Cardiac muscle cell (in vitro differentiated cells and primary cell): ENCODE results near the gene TRIM24. TPM values are rescaled to one million over a fixed set of nuclear protein-coding genes. Genes with fewer than 3 reads are reported as not detected.
"Not testable (repeated sequence)": the region's sequence is repeated elsewhere in the genome, so short reads cannot be mapped to it uniquely, and the experiment has no call there.

Experiments used
- DNase-seq, 2 donors: peaks; one replicate each; pipeline versions ENCODE4 v3.0.0 to v3.0.0-alpha.2; 2010 to 2017; ENCODE audit warnings: low read depth in 1 of 2, low spot score in 1 of 2
- H3K27ac ChIP-seq: fragments of 200-600 bp; sonication (generic); 2 replicates; pipeline ENCODE4 v1.5.1; 2016
- H3K27me3 ChIP-seq: fragments of 200-600 bp; sonication (generic); 2 replicates; pipeline ENCODE4 v1.6.0; 2016; ENCODE audit warnings: control low read depth
- H3K36me3 ChIP-seq: fragments of 200-600 bp; sonication (generic); 2 replicates; pipeline ENCODE4 v1.5.1; 2016; ENCODE audit warnings: control low read depth
- H3K4me1 ChIP-seq: fragments of 200-600 bp; sonication (generic); 2 replicates; pipeline ENCODE4 v1.8.1; 2017; ENCODE audit warnings: low read depth, mild to moderate bottlenecking, mixed run types
- H3K4me3 ChIP-seq: fragments of 200-600 bp; sonication (generic); 2 replicates; pipeline ENCODE4 v1.5.1; 2016; ENCODE audit warnings: mild to moderate bottlenecking
- H3K9me3 ChIP-seq: fragments of 200-600 bp; sonication (generic); 2 replicates; pipeline ENCODE4 v1.5.1; 2017; ENCODE audit warnings: low read depth, mild to moderate bottlenecking, control low read depth
- polyA plus RNA-seq: library from polyadenylated mRNA; unstranded; fragments of >200 nt; fragmentation: Nextera tagmentation; extraction: Ambion mirVana; gene quantifications from 2 replicates; pipeline ENCODE4 v1.2.1, GENCODE V29; 2016
- total RNA-seq: library from RNA; depleted of rRNA; stranded (reverse); fragments of >200 nt; gene quantifications from 2 replicates; pipeline ENCODE4 v1.2.3, GENCODE V29; 2016
- TF ChIP-seq, protein P1 (sequence below): IDR thresholded peaks from 2 replicates; pipeline ENCODE4 v1.5.1; 2012; ENCODE audit warnings: low read depth, mild to moderate bottlenecking, low read length

TRIM24 gene
- total RNA-seq (79.5 and 99.2 TPM in 2 replicates), polyA plus RNA-seq (113 and 130 TPM in 2 replicates)

DNA sequence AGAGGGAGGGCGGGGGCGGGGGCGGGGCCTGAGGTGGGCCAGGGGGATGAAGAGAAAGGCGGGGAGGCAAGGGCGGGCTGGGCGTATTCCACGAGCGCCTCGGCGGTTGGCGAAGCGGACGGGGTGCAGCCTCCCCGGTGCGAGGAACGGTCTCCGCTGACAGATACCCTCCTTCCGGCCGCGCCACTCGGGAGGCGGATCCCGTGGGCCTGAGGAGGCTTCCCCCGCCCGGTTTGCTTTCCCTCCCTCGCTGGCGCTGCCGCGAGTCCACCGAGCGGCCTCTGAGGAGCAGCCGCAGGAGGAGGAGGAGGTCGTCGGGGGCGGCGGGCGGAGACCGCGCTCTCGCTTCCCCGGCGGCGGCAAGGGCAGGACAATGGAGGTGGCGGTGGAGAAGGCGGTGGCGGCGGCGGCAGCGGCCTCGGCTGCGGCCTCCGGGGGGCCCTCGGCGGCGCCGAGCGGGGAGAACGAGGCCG is at the start of gene TRIM24:
Gene TRIM24, plus strand, starts transcription at position 84 of the 473 bp plus-strand sequence. Its CDS starts 290 bp downstream, at position 374.
- no peaks in the 10 kb centered on the region for H3K27me3 ChIP-seq
- TF ChIP-seq, protein P1, sequence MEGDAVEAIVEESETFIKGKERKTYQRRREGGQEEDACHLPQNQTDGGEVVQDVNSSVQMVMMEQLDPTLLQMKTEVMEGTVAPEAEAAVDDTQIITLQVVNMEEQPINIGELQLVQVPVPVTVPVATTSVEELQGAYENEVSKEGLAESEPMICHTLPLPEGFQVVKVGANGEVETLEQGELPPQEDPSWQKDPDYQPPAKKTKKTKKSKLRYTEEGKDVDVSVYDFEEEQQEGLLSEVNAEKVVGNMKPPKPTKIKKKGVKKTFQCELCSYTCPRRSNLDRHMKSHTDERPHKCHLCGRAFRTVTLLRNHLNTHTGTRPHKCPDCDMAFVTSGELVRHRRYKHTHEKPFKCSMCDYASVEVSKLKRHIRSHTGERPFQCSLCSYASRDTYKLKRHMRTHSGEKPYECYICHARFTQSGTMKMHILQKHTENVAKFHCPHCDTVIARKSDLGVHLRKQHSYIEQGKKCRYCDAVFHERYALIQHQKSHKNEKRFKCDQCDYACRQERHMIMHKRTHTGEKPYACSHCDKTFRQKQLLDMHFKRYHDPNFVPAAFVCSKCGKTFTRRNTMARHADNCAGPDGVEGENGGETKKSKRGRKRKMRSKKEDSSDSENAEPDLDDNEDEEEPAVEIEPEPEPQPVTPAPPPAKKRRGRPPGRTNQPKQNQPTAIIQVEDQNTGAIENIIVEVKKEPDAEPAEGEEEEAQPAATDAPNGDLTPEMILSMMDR = no peak
- peak within 1 kb of the TSS; percentile 99 for H3K27ac ChIP-seq
- peak in 1 of 2 donors; percentile 99 for DNase-seq
- H3K36me3 ChIP-seq = peaks cover 5% of the 10 kb centered on the region
- no peaks in the 10 kb centered on the region for H3K9me3 ChIP-seq
- peak within 1 kb of the TSS; percentile 96 for H3K4me3 ChIP-seq
- peaks cover 7% of the 10 kb centered on the region for H3K4me1 ChIP-seq

DNA sequence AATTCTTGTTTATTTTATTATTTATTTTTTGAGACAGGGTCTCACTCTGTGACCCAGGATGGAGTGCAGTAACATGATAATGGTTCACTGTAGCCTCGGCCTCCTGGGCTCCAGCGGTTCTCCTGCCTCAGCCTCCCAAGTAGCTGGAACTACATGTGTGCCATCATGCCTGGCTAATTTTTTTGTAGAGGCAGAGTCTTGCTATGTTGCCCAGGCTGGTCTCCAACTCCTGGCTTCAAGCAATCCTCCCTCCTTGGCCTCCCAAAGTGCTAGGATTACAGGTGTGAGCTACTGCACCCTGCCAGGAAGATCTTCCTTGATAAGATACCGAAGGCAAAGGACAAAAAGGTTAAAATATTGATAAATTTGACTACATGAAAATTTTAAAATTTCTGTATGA is 48.0 kb upstream of the TRIM24 start:
- not testable (repeated sequence) for H3K27ac ChIP-seq, H3K4me1 ChIP-seq, H3K9me3 ChIP-seq, DNase-seq, H3K27me3 ChIP-seq, H3K36me3 ChIP-seq, H3K4me3 ChIP-seq

DNA sequence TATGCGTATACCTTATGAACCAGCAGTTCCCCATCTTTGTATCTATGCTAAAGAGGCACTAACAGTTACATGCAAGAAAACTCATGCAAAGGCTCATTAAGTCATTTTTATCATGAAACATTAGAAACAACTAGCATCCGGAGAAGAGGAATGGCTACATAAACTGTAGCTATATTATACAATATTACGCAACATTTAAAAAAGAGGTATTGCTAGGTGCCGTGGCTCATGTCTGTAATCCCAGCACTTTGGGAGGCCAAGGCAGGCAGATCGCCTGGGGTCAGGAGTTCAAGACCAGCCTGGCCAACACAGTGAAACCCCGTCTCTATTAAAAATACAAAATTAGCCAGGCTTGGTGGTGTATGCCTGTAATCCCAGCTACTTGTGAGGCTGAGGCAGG is 47.1 kb upstream of the TRIM24 start:
- not testable (repeated sequence) for H3K4me3 ChIP-seq, H3K27me3 ChIP-seq, DNase-seq, H3K27ac ChIP-seq, H3K36me3 ChIP-seq, H3K9me3 ChIP-seq
- peaks cover 17% of the 10 kb centered on the region for H3K4me1 ChIP-seq

DNA sequence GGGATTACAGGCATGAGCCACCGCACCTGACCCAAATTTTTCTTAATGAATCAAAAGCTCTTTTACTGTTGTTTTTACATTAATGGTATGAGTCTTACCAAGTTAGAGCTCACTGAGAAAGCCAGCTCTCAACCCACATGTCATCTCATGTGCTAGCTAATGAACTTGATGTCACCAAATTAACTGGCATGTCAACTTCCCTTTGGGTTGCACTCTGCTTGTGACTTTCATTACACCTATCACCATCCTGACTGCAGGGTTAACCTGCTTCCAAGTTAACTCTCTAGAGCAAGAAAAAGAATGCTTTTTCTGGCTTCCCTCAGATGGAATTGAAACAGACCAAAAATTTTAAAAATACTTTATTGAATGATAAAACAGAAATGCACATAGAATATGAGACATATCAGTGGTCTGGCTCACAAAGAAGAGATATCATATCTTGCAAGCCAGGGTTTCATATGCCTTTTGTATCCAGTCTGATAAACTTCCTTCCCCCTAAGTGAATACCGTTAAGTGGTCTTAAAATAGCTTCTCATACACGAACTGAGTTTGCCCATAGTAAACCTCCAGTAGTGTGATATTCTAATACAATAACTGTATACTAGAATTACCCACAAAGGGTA is 42.9 kb upstream of the TRIM24 start:
- H3K9me3 ChIP-seq = no peaks in the 10 kb centered on the region
- H3K27ac ChIP-seq = peak overlapping the region; percentile 90
- TF ChIP-seq, protein P1 = no peak
- H3K36me3 ChIP-seq = no peaks in the 10 kb centered on the region
- H3K4me3 ChIP-seq = no peak overlapping the region
- DNase-seq = peak in 1 of 2 donors; percentile 42
- H3K4me1 ChIP-seq = peaks cover 20% of the 10 kb centered on the region
- no peaks in the 10 kb centered on the region for H3K27me3 ChIP-seq

DNA sequence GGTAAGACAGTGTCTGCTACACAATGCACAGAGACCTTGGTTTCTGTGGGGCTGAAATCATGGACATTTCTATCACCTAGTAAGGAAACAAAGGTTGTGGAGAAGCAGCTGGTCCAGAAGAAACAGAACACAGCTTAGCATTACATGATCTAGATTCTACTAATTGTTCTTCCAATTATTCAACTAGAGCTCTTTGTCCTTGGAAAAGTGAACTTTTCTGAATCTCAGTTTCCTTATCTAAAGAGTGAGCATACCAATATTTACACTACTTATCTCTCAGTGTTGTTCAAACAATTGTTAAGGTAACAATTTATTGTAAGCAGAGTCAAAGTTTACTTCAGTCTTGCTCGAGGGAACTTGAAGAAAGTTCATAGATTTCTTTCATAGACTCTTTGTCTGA is 42.3 kb upstream of the TRIM24 start:
- H3K27me3 ChIP-seq = no peaks in the 10 kb centered on the region
- TF ChIP-seq, protein P1 = no peak
- no peaks in the 10 kb centered on the region for H3K36me3 ChIP-seq
- peak overlapping the region; percentile 90 for H3K27ac ChIP-seq
- H3K9me3 ChIP-seq = no peaks in the 10 kb centered on the region
- H3K4me1 ChIP-seq = peaks cover 20% of the 10 kb centered on the region
- no peak overlapping the region for H3K4me3 ChIP-seq
- no peak for DNase-seq

DNA sequence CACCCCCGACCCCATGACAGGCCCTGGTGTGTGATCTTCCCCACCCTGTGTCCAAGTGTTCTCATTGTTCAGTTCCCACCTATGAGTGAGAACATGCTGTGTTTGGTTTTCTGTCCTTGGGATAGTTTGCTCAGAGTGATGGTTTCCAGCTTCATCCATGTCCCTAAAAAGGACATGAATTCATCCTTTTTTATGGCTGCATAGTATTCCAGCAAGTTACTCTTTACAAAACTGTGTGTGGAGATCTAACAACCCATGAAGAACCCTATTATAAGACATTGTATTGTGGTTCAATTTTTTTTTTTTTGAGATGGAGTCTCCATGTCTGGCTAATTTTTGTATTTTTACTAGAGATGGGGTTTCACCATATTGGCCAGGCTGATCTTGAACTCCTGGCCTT is 41.7 kb upstream of the TRIM24 start:
- not testable (repeated sequence) for H3K9me3 ChIP-seq, H3K4me3 ChIP-seq, DNase-seq, H3K36me3 ChIP-seq, H3K27ac ChIP-seq, H3K27me3 ChIP-seq
- H3K4me1 ChIP-seq = peaks cover 20% of the 10 kb centered on the region

DNA sequence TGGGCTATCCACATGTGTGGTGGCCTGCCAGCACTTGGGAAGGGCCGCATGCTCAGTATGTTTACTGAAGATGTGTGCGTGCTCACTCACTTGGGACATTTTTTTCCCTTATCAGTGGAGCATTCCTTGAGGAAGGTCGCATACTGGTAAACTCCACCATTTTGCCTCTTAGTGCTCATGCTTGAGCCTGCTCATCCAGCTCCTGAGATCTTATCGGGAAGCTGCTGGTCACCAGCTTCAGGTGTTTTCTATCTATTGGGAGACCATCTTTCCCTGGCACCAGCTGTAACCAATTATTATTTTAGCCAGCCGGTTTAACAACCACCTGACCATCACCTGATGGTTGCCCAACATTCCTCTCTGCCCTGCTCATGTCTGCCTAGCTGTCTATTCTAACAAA is 35.0 kb upstream of the TRIM24 start:
- TF ChIP-seq, protein P1 = no peak
- DNase-seq = no peak
- Histone ChIP-seq H3K27ac (no peak overlapping the region), H3K9me3 (no peaks in the 10 kb centered on the region), H3K4me3 (no peak overlapping the region), H3K27me3 (no peaks in the 10 kb centered on the region), H3K36me3 (no peaks in the 10 kb centered on the region), H3K4me1 (no peaks in the 10 kb centered on the region)
